ENCODE measurements around the gene CAMK1D.
"Not testable (repeated sequence)": the region's sequence is repeated elsewhere in the genome, so short reads cannot be mapped to it uniquely, and the experiment has no call there.

The CAMK1D gene

GRCh38 chr10:12854988-12855387 lies 505.6 kb downstream of the CAMK1D start:
- TF ChIP-seq CTCF (conservative IDR thresholded peaks at IDR 0.05), result no peak
- no peak overlapping the region for H3K27ac ChIP-seq

GRCh38 chr10:12862459-12862858 lies 513.1 kb downstream of the CAMK1D start:
- no peak for TF ChIP-seq CTCF (conservative IDR thresholded peaks at IDR 0.05)
- no peak overlapping the region for H3K27ac ChIP-seq

GRCh38 chr10:12865515-12865914 lies 516.2 kb downstream of the CAMK1D start:
- not testable (repeated sequence) for H3K27ac ChIP-seq

GRCh38 chr10:12868229-12868628 lies 518.9 kb downstream of the CAMK1D start:
- no peak for TF ChIP-seq CTCF (conservative IDR thresholded peaks at IDR 0.05)
- no peak overlapping the region for H3K27ac ChIP-seq

GRCh38 chr10:12869427-12869826 lies 520.1 kb downstream of the CAMK1D start:
- no peak for TF ChIP-seq CTCF (conservative IDR thresholded peaks at IDR 0.05)
- H3K27ac ChIP-seq, result no peak overlapping the region

- no peak for TF ChIP-seq CTCF (conservative IDR thresholded peaks at IDR 0.05)
- peak overlapping the region; percentile 80 for H3K27ac ChIP-seq
These were observed 523.2 kb downstream of the CAMK1D start for GRCh38 chr10:12872577-12872976.

GRCh38 chr10:12873172-12873571 lies 523.8 kb downstream of the CAMK1D start:
- no peak for TF ChIP-seq CTCF (conservative IDR thresholded peaks at IDR 0.05)

GRCh38 chr10:12874501-12874900 lies 525.2 kb downstream of the CAMK1D start:
- no peak for TF ChIP-seq CTCF (conservative IDR thresholded peaks at IDR 0.05)
- peak overlapping the region; percentile 80 for H3K27ac ChIP-seq

More at GRCh38 chr10:12873172-12873571, 523.8 kb downstream of the CAMK1D start:
- peak overlapping the region; percentile 80 for H3K27ac ChIP-seq

Measured in VCaP (cell line).